Activated CD4-positive, alpha-beta T cell treated with anti-CD3 and anti-CD28 coated beads for 4 hours (primary cell): ENCODE results near the gene STBD1.
A peak's percentile ranks its signal among the peaks of the same experiment; 100 is the strongest.
"Not testable (repeated sequence)": the region's sequence is repeated elsewhere in the genome, so short reads cannot be mapped to it uniquely, and the experiment has no call there.

Experiments
- DNase-seq, 2 donors: peaks; one replicate each; pipeline ENCODE4 v3.0.0-alpha.2; 2020

STBD1 gene

GRCh38 chr4:76287811-76288210, 18.7 kb upstream of the STBD1 start:
- DNase-seq, result not testable (repeated sequence)

DNA sequence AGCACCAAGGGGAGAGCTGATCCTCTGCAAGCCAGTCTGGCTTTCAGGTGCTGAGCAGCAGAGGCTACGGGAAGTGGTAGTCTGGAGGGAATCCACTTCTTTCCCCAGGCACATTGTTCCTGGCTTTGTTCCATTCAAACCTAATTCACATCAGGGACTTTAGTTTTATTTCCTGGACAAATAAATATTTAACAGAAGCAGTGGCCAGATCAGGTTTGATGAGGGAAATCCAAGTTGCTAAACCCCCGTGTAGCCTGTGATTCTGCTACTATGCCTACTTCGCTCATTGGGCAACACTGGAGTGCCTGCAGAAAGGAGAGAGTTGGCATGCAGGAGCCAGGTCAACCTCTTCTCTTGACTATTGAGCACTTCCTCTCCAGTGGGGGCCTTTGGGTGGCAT, 13.8 kb upstream of the STBD1 start:
- DNase-seq, result no peak

DNA sequence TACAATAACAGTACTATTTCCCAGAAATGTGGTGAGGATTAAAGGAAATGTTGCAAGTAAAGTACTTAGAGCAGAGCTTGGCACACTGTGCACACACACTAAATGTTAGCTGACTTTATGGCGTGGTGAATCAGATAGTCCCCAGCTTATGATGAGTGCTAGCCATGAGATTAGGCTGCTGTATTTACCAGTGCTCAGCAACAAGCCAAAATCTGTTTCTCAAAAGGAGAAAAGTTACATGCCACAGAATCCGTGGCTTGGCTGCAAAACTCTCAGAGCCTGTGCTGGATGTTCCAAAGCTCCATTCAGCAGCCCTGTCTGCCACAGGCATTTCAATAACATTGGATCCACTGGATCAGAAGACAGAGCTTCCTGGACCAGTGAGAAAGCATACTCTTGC, 12.8 kb upstream of the STBD1 start:
- DNase-seq, result no peak

DNA sequence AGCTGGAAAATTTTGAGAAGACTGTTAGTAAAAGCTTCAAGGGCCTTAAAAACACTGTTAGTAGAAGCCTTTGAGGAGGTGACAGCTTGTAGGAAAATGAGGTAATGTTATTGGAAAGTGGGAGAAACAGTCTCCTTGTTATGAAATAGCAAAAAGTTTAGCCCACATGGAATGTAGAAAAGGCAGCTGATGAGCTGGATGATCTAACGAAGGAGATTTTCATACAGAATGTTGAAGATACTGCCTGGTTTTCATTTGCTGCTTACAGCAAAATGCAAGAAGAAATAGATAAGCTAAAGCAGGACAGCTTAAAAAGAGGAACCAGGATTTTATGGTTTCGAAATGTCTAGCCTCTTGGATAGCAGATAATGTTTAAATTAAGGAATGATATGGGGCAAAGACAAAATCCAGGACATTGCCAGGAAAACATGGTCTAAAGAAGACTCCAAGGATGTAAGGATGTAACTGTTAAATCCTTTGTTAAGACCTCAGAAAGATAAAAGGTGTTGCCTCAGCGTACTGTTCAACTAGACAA, 10.2 kb upstream of the STBD1 start:
- no peak for DNase-seq

DNA sequence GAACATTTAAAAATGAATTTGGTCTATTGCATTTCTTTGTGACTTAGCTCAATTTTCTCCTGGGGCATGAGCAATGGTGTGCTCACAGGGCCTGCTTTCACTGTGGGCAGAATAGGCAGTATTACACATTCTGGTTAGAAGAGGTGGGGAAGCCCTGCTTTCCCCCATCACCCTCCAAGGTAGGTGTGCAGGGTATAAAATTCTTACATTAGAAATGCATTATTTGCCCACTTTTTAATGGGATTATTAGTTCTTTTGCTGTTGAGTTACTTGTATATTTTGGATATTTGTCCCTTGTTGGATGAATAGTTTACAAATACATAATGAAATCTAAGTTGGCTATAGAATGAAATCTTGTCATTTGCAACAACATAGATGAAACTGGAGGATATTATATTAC, 8.3 kb upstream of the STBD1 start:
- DNase-seq, result no peak

DNA sequence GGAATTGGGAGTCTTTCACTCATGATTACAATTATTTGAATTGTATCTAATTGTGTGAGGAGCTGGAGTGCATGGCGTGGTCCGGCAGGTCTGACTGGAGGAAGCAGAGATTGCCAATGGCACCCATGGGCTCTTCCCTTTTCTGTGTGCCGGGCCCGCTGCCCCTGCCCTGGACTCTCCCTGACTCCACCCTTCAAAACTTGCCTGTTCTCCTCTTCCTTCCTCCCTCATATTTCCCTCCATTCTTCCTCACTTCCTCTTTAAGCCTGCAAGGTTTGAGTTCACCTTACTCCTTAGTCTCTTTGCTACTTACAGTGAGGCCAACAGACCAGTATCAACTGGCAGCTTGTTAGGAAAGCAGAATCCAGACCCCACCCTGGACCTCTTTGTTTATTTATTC, 6.5 kb upstream of the STBD1 start:
- DNase-seq, result no peak

GRCh38 chr4:76301068-76301774, 5.3 kb upstream of the STBD1 start:
- no peak for DNase-seq

- DNase-seq, result no peak
These were observed 4.8 kb upstream of the STBD1 start for GRCh38 chr4:76301775-76302162.

- no peak for DNase-seq
These were observed 3.6 kb upstream of the STBD1 start for GRCh38 chr4:76302826-76303438.

GRCh38 chr4:76305033-76305687, 1.4 kb upstream of the STBD1 start:
- no peak for DNase-seq

DNA sequence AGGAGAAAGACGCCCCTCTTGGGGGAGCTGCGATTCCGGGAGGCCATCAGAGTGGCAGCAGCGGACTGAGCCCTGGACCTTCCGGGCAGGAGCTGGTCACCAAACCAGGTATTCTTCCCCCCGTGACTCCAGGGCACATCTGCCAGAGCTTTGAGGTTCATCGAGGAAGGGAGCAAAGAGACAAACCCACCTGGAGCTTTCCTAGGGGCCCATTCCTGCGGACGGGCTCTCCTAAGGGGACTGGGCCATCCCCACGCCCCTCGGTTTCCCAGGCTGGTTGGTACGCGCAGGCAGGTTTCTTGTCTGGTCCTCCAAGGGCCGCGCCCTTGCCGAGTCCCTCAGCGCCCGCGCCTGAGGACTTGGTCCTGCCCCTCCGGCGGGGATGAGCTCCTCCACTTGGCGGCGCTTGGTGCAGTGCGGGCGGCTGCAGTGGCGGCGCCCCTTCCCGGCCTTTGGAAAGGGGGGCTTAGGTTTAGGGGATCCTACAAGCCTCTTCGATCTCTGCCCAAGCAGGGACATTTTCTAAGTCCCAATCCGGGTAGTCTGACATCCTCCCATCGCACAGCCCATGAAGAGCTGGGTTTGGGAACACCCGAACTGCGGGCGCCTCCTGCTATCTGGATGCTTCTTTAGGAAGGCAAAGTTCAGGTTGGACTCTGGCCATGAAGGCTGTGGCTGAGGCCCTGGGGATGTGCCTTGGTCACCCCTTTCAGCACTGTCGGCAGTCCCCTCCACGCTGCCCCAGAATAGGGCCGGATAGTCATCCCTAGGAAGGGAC, 538 bp downstream of the STBD1 start:
- peak in 1 of 2 donors; percentile 5 for DNase-seq

DNA sequence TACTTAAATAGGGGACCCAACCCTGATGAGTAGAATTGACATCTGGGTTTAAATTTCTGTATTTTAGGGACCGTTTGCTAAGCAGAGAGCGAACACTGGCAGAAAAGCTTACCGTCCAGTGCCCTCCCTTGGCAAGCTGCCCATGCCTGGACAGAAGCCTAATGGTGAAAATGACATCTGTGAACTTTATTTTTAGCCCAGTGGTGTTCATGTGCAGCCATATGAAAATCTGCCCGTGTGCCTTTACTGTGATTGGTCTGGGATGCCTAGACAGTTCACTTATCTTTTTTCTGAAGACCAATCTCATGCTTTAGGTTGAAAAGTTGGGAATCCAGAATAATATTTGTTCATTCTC, 1.1 kb downstream of the STBD1 start:
- DNase-seq, result no peak

DNA sequence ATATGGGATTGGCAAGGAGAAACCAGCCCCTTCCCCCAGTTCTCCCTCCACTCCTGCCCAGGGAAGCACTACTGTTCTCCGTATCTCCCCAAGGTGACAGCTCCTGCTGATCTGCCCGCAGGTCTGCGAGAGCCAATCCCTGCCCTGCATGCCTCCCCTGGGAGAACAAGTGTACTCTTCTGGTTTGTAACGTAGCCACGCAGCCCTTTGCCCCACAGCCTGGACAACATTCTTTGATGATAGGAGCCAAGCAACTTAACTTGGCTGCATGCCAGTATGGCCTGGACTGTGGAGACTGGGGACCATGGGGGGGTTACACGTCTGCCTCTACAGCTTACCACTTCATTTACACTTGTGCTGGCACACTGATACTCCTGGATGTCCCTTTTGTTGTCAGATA, 2.0 kb downstream of the STBD1 start:
- no peak for DNase-seq

GRCh38 chr4:76309939-76310550, 3.5 kb downstream of the STBD1 start:
- DNase-seq, result no peak

DNA sequence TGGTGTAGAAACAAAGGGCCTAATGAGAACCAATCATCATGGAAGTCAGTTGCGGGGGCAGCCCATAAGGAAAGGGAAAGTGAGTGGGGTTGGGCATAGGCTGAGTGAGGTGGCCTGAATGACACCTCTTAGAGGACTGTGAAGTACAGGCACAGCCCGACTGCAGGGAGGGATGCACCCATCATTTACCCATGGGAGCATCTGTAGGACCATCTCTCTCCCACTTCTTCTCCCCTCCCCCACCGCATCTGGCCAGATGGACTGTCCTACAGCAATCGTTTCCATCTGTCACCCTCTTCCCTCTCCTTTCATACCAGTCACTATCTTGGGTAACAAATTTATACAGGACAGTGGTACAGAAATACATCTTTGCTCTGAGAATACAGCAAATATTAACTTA, 4.2 kb downstream of the STBD1 start:
- DNase-seq, result no peak

- DNase-seq, result no peak
These were observed 5.4 kb downstream of the STBD1 start for GRCh38 chr4:76311896-76312331.

GRCh38 chr4:76312457-76312856, 5.9 kb downstream of the STBD1 start:
- no peak for DNase-seq

- no peak for DNase-seq
These were observed 7.0 kb downstream of the STBD1 start for GRCh38 chr4:76313547-76313946.

GRCh38 chr4:76315267-76315918, 8.9 kb downstream of the STBD1 start:
- no peak for DNase-seq

- no peak for DNase-seq
These were observed 9.6 kb downstream of the STBD1 start for GRCh38 chr4:76316131-76316530.

DNA sequence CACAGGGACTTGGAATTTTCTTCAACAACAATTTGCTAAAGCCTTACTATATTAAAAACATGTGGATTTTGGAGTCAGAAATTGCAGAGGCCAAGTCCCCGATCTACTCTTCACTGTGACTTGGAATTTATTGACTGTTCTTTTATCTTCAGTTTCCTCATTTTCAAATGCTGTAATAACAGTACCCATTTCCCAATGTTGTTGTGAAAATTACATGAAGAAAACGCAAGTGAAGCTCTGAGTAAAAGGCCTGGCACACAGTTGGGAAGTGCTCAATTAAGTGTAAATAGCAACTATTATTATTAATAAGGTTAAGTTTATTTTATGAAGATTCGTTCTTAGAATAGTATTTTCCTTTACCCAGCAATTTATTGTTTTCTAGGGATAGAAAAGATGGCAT, 15.7 kb downstream of the STBD1 start:
- DNase-seq, result no peak

- no peak for DNase-seq
These were observed 18.5 kb downstream of the STBD1 start for GRCh38 chr4:76325072-76325471.
